ENCODE measurements around the gene KLC4. TPM values are rescaled to one million over a fixed set of nuclear protein-coding genes. Genes with fewer than 3 reads are reported as not detected.

Gene KLC4
- total RNA-seq, 1 donor from 2014 or later, result 12.6 TPM

- peaks cover 100% of the 10 kb centered on the region for H3K79me2 ChIP-seq (ENCODE audit: low read depth)
- H3K9me3 ChIP-seq (ENCODE audit: low read depth), result no peaks in the 10 kb centered on the region
- no peak overlapping the region for H2AFZ ChIP-seq (replicated peaks)
- no peaks in the 10 kb centered on the region for H3K9me3 Mint-ChIP-seq
- H3K4me3 Mint-ChIP-seq, result peak overlapping the region; percentile 30
- no peak overlapping the region for H3K4me2 ChIP-seq
- TF ChIP-seq EZH2 (IDR thresholded peaks at IDR 0.05), result no peak
- no peak overlapping the region for H3K27ac Mint-ChIP-seq
- peaks cover 72% of the 10 kb centered on the region for H4K20me1 ChIP-seq (ENCODE audit: low read depth)
- no peaks in the 10 kb centered on the region for H3K27me3 ChIP-seq
- peaks cover 7% of the 10 kb centered on the region for H3K4me1 ChIP-seq
- H3K27ac ChIP-seq, result no peak overlapping the region
- H3K27me3 Mint-ChIP-seq (ENCODE audit: insufficient read depth, low read depth), result peaks cover 8% of the 10 kb centered on the region
- peaks cover 5% of the 10 kb centered on the region for H3K36me3 Mint-ChIP-seq
- no peaks in the 10 kb centered on the region for H3K36me3 ChIP-seq
- H3K4me3 ChIP-seq, result no peak overlapping the region
- DNase-seq (ENCODE audit: low spot score), result no peak
- H3K9ac ChIP-seq, result no peak overlapping the region
- H3K4me1 Mint-ChIP-seq, result peaks cover 19% of the 10 kb centered on the region
- no peaks in the 10 kb centered on the region for H3F3A ChIP-seq (ENCODE audit: low read depth)
These were observed 23.6 kb downstream of the KLC4 start for GRCh38 chr6:43082806-43083655.

GRCh38 chr6:43086022-43086658 lies 26.7 kb downstream of the KLC4 start:
- H3K27ac ChIP-seq, result no peak overlapping the region
- no peak overlapping the region for H2AFZ ChIP-seq (replicated peaks)
- H3K4me3 ChIP-seq, result no peak overlapping the region
- no peak overlapping the region for H3K9ac ChIP-seq
- H3K36me3 ChIP-seq, result no peaks in the 10 kb centered on the region
- H4K20me1 ChIP-seq (ENCODE audit: low read depth), result peaks cover 65% of the 10 kb centered on the region
- H3K36me3 Mint-ChIP-seq, result peaks cover under 1% of the 10 kb centered on the region
- H3K4me2 ChIP-seq, result no peak overlapping the region
- no peak for DNase-seq (ENCODE audit: low spot score)
- peak overlapping the region; percentile 33 for H3K27ac Mint-ChIP-seq
- no peaks in the 10 kb centered on the region for H3K9me3 Mint-ChIP-seq
- peaks cover 29% of the 10 kb centered on the region for H3F3A ChIP-seq (ENCODE audit: low read depth)
- no peak overlapping the region for H3K4me3 Mint-ChIP-seq
- H3K27me3 ChIP-seq, result no peaks in the 10 kb centered on the region
- H3K9me3 ChIP-seq (ENCODE audit: low read depth), result no peaks in the 10 kb centered on the region
- TF ChIP-seq EZH2phosphoT487 (IDR thresholded peaks at IDR 0.05), result no peak
- H3K4me1 Mint-ChIP-seq, result peaks cover 35% of the 10 kb centered on the region
- peaks cover 4% of the 10 kb centered on the region for H3K27me3 Mint-ChIP-seq (ENCODE audit: insufficient read depth, low read depth)
- peaks cover 98% of the 10 kb centered on the region for H3K79me2 ChIP-seq (ENCODE audit: low read depth)
- peaks cover 26% of the 10 kb centered on the region for H3K4me1 ChIP-seq

GRCh38 chr6:43088654-43089056 lies 29.2 kb downstream of the KLC4 start:
- no peaks in the 10 kb centered on the region for H3K36me3 Mint-ChIP-seq
- no peak overlapping the region for H3K9ac ChIP-seq
- peaks cover 37% of the 10 kb centered on the region for H3K4me1 ChIP-seq
- TF ChIP-seq EZH2phosphoT487 (IDR thresholded peaks at IDR 0.05) (no peak), CTCF (IDR thresholded peaks at IDR 0.05) (no peak), EZH2 (IDR thresholded peaks at IDR 0.05) (no peak)
- H3K79me2 ChIP-seq (ENCODE audit: low read depth), result peaks cover 98% of the 10 kb centered on the region
- no peak overlapping the region for H2AFZ ChIP-seq (replicated peaks)
- peak overlapping the region; percentile 96 for H3K27ac Mint-ChIP-seq
- peaks cover 46% of the 10 kb centered on the region for H3K4me1 Mint-ChIP-seq
- peaks cover 40% of the 10 kb centered on the region for H3F3A ChIP-seq (ENCODE audit: low read depth)
- no peaks in the 10 kb centered on the region for H3K27me3 ChIP-seq
- peak overlapping the region; percentile 74 for H3K4me2 ChIP-seq
- no peaks in the 10 kb centered on the region for H3K9me3 ChIP-seq (ENCODE audit: low read depth)
- H4K20me1 ChIP-seq (ENCODE audit: low read depth), result peaks cover 59% of the 10 kb centered on the region
- H3K9me3 Mint-ChIP-seq, result no peaks in the 10 kb centered on the region
- H3K4me3 ChIP-seq, result no peak overlapping the region
- peak overlapping the region; percentile 94 for H3K27ac ChIP-seq
- H3K27me3 Mint-ChIP-seq (ENCODE audit: insufficient read depth, low read depth), result peaks cover 2% of the 10 kb centered on the region
- no peak for DNase-seq (ENCODE audit: low spot score)
- H3K4me3 Mint-ChIP-seq, result peak overlapping the region; percentile 60
- H3K36me3 ChIP-seq, result no peaks in the 10 kb centered on the region

- H3K4me1 ChIP-seq, result peaks cover 43% of the 10 kb centered on the region
- peaks cover 2% of the 10 kb centered on the region for H3K27me3 Mint-ChIP-seq (ENCODE audit: insufficient read depth, low read depth)
- TF ChIP-seq EZH2phosphoT487 (IDR thresholded peaks at IDR 0.05), result no peak
- no peak for TF ChIP-seq EZH2 (IDR thresholded peaks at IDR 0.05)
- TF ChIP-seq CTCF (IDR thresholded peaks at IDR 0.05), result no peak
- H3K27ac Mint-ChIP-seq, result peak overlapping the region; percentile 96
- H3K4me1 Mint-ChIP-seq, result peaks cover 52% of the 10 kb centered on the region
- H3K36me3 ChIP-seq, result no peaks in the 10 kb centered on the region
- H3K4me3 ChIP-seq, result peak overlapping the region; percentile 33
- H3K36me3 Mint-ChIP-seq, result no peaks in the 10 kb centered on the region
- peak overlapping the region; percentile 60 for H3K4me3 Mint-ChIP-seq
- H3K79me2 ChIP-seq (ENCODE audit: low read depth), result peaks cover 98% of the 10 kb centered on the region
- H3K27ac ChIP-seq, result peak overlapping the region; percentile 94
- H3K27me3 ChIP-seq, result no peaks in the 10 kb centered on the region
- H4K20me1 ChIP-seq (ENCODE audit: low read depth), result peaks cover 64% of the 10 kb centered on the region
- H3F3A ChIP-seq (ENCODE audit: low read depth), result peaks cover 46% of the 10 kb centered on the region
- peak; percentile 70 for DNase-seq (ENCODE audit: low spot score)
- no peaks in the 10 kb centered on the region for H3K9me3 Mint-ChIP-seq
- H3K9ac ChIP-seq, result no peak overlapping the region
- H2AFZ ChIP-seq (replicated peaks), result no peak overlapping the region
- peak overlapping the region; percentile 74 for H3K4me2 ChIP-seq
- no peaks in the 10 kb centered on the region for H3K9me3 ChIP-seq (ENCODE audit: low read depth)
These were observed 30.0 kb downstream of the KLC4 start for GRCh38 chr6:43089467-43089866.

All from neural progenitor cell (in vitro differentiated cells).